Measurements from ENCODE around the gene LAMB2. TPM values are rescaled to one million over a fixed set of nuclear protein-coding genes. Genes with fewer than 3 reads are reported as not detected.

Gene LAMB2
- total RNA-seq, 1 donor from 2014 or later: 273 TPM

DNA sequence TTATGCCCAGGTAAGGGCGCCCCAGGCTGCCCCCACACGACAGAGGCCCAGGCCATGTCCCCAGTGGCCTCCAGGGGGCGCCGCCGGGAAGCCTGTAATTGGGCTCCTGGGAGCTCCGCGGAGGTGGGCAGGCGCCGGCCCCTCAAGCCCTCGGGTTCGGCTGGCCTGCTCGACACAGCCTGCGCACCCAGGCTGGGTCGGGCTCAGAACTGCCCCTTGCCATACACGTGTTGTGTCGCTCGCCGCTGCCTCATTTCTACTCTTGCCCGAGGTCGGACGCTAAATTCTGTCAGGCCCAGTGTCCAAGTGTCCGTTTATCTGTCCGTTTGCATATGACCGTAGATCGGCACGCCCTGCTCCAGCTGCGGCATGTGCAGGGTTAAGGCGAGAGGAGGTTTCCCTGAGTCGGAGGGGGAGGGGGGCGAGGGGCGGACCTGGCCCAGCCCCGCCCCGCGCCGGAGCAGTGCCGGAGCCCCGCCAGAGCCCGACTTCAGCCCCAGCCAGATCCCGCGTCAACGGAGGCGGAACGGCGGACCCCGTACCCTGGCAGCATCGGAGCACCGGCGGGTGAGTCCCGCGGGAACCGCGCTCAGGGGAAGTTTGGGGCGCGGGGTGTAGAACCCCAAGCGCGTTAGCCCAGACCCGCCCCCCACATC lies 38.4 kb upstream of the LAMB2 start, which contains the start of gene KLHDC8B:
Gene KLHDC8B, plus strand, starts transcription at position 480 of the 656 bp plus-strand sequence. CDS start 1,172 bp downstream, outside the sequence.
- peaks cover 22% of the 10 kb centered on the region for H3K4me1 Mint-ChIP-seq (ENCODE audit: low read depth)
- H3K27me3 Mint-ChIP-seq: peaks cover 5% of the 10 kb centered on the region
- peak within 1 kb of the TSS; percentile 82 for H3K4me3 Mint-ChIP-seq (ENCODE audit: low read depth)
- H3K27ac Mint-ChIP-seq: peak within 1 kb of the TSS; percentile 94
- TF ChIP-seq, protein P1, sequence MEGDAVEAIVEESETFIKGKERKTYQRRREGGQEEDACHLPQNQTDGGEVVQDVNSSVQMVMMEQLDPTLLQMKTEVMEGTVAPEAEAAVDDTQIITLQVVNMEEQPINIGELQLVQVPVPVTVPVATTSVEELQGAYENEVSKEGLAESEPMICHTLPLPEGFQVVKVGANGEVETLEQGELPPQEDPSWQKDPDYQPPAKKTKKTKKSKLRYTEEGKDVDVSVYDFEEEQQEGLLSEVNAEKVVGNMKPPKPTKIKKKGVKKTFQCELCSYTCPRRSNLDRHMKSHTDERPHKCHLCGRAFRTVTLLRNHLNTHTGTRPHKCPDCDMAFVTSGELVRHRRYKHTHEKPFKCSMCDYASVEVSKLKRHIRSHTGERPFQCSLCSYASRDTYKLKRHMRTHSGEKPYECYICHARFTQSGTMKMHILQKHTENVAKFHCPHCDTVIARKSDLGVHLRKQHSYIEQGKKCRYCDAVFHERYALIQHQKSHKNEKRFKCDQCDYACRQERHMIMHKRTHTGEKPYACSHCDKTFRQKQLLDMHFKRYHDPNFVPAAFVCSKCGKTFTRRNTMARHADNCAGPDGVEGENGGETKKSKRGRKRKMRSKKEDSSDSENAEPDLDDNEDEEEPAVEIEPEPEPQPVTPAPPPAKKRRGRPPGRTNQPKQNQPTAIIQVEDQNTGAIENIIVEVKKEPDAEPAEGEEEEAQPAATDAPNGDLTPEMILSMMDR (IDR thresholded peaks at IDR 0.05; ENCODE audit: unreplicated experiment): peak; percentile 99
- DNase-seq (ENCODE audit: low spot score, unreplicated experiment): peak; percentile 89
- peaks cover 1% of the 10 kb centered on the region for H3K36me3 Mint-ChIP-seq (ENCODE audit: insufficient read depth)
- no peaks in the 10 kb centered on the region for H3K9me3 Mint-ChIP-seq (ENCODE audit: low read depth)

GRCh38 chr3:49170744-49171118 lies 37.9 kb upstream of the LAMB2 start:
- H3K9me3 Mint-ChIP-seq (ENCODE audit: low read depth): no peaks in the 10 kb centered on the region
- no peak for DNase-seq (ENCODE audit: low spot score, unreplicated experiment)
- TF ChIP-seq, protein P1 (IDR thresholded peaks at IDR 0.05; ENCODE audit: unreplicated experiment): no peak
- H3K27ac Mint-ChIP-seq: peak overlapping the region; percentile 94
- peaks cover 5% of the 10 kb centered on the region for H3K27me3 Mint-ChIP-seq
- peak overlapping the region; percentile 82 for H3K4me3 Mint-ChIP-seq (ENCODE audit: low read depth)
- peaks cover 1% of the 10 kb centered on the region for H3K36me3 Mint-ChIP-seq (ENCODE audit: insufficient read depth)
- peaks cover 22% of the 10 kb centered on the region for H3K4me1 Mint-ChIP-seq (ENCODE audit: low read depth)

DNA sequence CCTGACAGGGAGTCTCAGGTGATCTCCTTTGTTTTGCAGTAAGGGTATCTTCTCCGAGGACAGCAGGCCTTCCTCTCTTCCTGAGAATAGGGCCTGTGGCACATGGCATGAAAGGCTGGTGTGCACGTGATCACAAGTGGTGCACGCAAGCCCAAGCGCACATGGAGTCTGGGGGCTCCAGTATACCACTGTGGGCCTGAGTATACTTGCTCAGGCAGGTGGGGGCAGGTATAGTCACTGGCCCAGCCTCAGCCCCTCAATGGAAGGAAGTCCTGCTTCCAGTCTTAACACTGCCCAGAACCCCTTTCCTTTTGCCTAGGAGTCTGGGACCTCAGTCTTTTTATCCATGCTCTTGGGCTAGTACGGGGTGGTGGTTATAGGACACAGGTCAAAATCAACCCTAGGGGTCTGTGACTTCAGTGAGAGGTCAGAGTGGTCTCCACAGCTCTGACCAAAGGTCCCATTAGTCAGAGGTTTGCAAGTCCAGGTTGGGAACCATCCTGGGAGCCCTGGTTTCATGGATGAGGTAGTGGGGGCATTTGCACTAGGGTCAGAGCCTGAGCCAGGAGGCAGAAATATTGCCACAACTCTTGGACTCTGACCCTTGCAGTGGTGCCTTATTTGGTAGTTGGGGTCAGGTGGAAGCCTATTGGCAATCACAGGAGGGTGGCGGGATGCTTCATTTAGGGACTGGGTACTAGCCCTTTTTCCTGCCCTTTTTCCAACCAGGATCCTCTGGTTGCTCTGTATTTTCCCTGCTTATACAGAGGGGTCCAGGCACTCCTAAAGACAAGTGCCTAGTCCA lies 34.1 kb upstream of the LAMB2 start:
- H3K27ac Mint-ChIP-seq: no peak overlapping the region
- peak overlapping the region; percentile 86 for H3K4me3 Mint-ChIP-seq (ENCODE audit: low read depth)
- TF ChIP-seq, protein P1 (IDR thresholded peaks at IDR 0.05; ENCODE audit: unreplicated experiment): no peak
- no peak for DNase-seq (ENCODE audit: low spot score, unreplicated experiment)
- H3K27me3 Mint-ChIP-seq: peaks cover 5% of the 10 kb centered on the region
- peaks cover 14% of the 10 kb centered on the region for H3K4me1 Mint-ChIP-seq (ENCODE audit: low read depth)
- peaks cover 1% of the 10 kb centered on the region for H3K36me3 Mint-ChIP-seq (ENCODE audit: insufficient read depth)
- H3K9me3 Mint-ChIP-seq (ENCODE audit: low read depth): no peaks in the 10 kb centered on the region

GRCh38 chr3:49165771-49166751 lies 33.2 kb upstream of the LAMB2 start, which contains the start of gene CCDC71:
CCDC71 (minus strand) TSS chr3:49166331; CDS start chr3:49164208, 2,123 bp downstream.
- Mint-ChIP-seq H3K36me3 (ENCODE audit: insufficient read depth) (peaks cover 1% of the 10 kb centered on the region), H3K27me3 (peaks cover 5% of the 10 kb centered on the region), H3K9me3 (ENCODE audit: low read depth) (no peaks in the 10 kb centered on the region), H3K27ac (peak within 1 kb of the TSS; percentile 93), H3K4me1 (ENCODE audit: low read depth) (peaks cover 12% of the 10 kb centered on the region), H3K4me3 (ENCODE audit: low read depth) (peak within 1 kb of the TSS; percentile 93)
- TF ChIP-seq, protein P1 (IDR thresholded peaks at IDR 0.05; ENCODE audit: unreplicated experiment): no peak
- peak; percentile 36 for DNase-seq (ENCODE audit: low spot score, unreplicated experiment)
